BLaER1 treated with 17β-estradiol and CSF1 and Interleukin-3, amounts not matched to agents 10 nM and 100 nM (cell line): ENCODE measurements around the gene SMURF2.

Experiments used
- H3K27ac ChIP-seq, 11 experiments: shearing (Covaris generic); formaldehyde crosslinking; 2 replicates each; pipeline ENCODE4 v1.8.1; 2022
- H3K27me3 ChIP-seq, 11 experiments: shearing (Covaris generic); formaldehyde crosslinking; 2 replicates each; pipeline ENCODE4 v1.8.1; 2022
- H3K36me3 ChIP-seq, 11 experiments: shearing (Covaris generic); formaldehyde crosslinking; 2 replicates each; pipeline ENCODE4 v1.8.1; 2022
- H3K4me1 ChIP-seq, 10 experiments: shearing (Covaris generic); formaldehyde crosslinking; 2 replicates each; pipeline ENCODE4 v1.8.1; 2022
- H3K4me2 ChIP-seq, 11 experiments: shearing (Covaris generic); formaldehyde crosslinking; 2 replicates each; pipeline ENCODE4 v1.8.1; 2022
- H3K4me3 ChIP-seq, 10 experiments: shearing (Covaris generic); formaldehyde crosslinking; 2 replicates each; pipeline ENCODE4 v1.8.1; 2022
- H3K9ac ChIP-seq, 11 experiments: shearing (Covaris generic); formaldehyde crosslinking; 2 replicates each; pipeline ENCODE4 v1.8.1; 2022
- H3K9me3 ChIP-seq, 11 experiments: shearing (Covaris generic); formaldehyde crosslinking; replicated peaks in 1 of 11; 2 replicates each; pipeline ENCODE4 v1.8.1; 2022
- H4K20me1 ChIP-seq, 11 experiments: shearing (Covaris generic); formaldehyde crosslinking; 2 replicates each; pipeline ENCODE4 v1.8.1; 2022
- Cebpa-rat ChIP-seq, 11 experiments: shearing (Covaris generic); IDR thresholded peaks; 2 replicates each; pipeline ENCODE4 v1.8.1; 2022

SMURF2 gene

DNA sequence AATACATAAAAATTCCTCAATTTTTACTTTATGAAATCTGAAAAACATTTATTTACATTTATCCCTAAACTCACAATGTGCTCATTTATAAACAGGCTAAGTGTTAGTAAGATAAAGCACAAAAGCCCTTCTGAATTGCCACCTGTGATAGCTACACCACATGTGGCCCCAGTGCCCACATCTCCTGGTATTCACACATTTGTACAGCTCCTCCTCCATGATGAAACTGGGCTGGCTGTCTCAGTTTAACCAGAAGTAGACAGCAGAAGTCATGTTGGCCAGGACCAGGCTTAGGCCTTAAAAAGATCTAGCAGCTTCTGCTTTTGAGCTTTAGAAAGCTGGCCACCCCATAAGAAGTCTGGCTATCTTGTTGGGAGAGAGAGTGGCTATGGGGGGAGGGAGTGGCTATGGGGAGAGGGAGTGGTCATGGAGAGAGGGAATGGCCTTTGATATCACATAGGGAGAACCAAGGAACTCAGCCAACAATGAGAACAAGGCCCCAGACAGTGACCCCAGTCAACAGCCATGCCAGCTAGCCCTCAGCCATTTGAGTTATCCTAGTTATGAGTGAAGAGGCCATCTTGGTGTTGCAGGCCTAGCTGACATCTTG, 108.0 kb downstream of the SMURF2 start:
- Histone ChIP-seq H4K20me1 (peaks cover 0 to 23% (median 0%) of the 10 kb centered on the region in 11 experiments; a peak in 3 of 22 replicates), H3K4me3 (no peak overlapping the region), H3K27ac (no peak overlapping the region), H3K9ac (no peak overlapping the region), H3K4me1 (no peaks in the 10 kb centered on the region), H3K27me3 (no peaks in the 10 kb centered on the region), H3K9me3 (no peaks in the 10 kb centered on the region), H3K36me3 (peaks cover 78 to 100% (median 95%) of the 10 kb centered on the region in 11 experiments), H3K4me2 (no peak overlapping the region)
- no peak for TF ChIP-seq Cebpa-rat (IDR thresholded peaks at IDR 0.05)

DNA sequence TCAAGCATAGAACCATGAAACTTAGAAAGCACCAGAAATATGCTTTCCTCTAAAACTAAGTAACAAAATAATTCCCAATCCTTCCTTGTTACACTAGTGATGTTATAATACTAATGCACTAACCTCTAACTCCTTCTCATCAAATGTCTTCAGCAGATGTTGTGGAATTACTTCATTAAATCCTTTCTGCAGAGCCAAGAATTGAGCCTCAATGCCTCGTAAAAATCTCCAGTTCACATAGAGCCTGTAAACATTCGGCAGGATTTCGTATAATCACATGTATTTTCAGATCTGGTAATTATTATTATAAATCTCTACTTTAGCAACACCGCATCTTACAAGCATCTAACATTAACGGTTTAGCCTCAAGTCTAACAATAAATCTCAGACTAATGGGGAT, 110.6 kb downstream of the SMURF2 start:
- TF ChIP-seq Cebpa-rat (IDR thresholded peaks at IDR 0.05), result no peak
- H4K20me1 ChIP-seq, result peaks cover 0 to 23% (median 0%) of the 10 kb centered on the region in 11 experiments; a peak in 4 of 22 replicates

DNA sequence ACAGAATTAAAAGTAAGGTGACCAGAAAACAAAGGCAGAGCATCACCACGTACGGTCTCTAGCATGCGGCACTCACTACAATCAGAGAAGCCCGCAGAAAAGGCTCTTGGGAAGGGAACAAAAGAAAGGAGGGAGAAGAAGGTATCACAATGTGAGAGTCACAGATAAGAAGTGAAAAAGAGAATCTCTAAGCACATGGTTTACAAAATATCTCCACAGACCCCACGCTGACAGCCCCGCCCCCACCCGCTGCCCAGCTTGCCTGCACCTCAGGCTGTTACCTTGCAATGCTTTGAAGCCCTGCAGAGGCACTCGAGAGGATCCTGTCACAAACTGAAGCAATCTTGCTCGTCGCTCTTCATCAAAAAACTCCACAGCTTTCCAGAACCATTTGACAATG, 114.8 kb downstream of the SMURF2 start:
- Histone ChIP-seq H3K36me3 (peaks cover 81 to 100% (median 97%) of the 10 kb centered on the region in 11 experiments), H3K9me3 (no peaks in the 10 kb centered on the region)

More for the DNA sequence above, 110.6 kb downstream of the SMURF2 start:
- Histone ChIP-seq H3K9me3 (no peaks in the 10 kb centered on the region), H3K36me3 (peaks cover 87 to 100% (median 97%) of the 10 kb centered on the region in 11 experiments), H3K4me1 (no peaks in the 10 kb centered on the region), H3K27me3 (no peaks in the 10 kb centered on the region), H3K9ac (no peak overlapping the region), H3K4me2 (no peak overlapping the region), H3K27ac (no peak overlapping the region), H3K4me3 (no peak overlapping the region)

DNA sequence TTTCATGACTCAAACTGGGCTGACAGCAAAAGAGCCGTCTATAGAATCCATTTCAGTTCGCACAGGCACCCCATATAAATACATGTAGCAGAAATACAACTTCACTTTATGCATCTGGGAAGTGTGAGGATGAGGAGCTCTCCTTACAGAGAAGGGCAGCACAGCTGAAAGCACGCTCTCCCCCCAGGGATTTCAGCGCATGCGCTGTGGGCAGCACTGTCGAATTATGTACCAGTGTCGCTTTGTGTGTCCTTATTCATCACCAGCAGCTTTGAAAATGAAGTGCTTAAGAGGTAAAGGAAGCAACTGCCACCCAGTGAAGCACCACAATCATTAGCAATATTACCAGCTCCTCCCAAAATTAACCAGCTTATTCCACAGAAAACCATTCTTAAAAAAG, 115.4 kb downstream of the SMURF2 start:
- H4K20me1 ChIP-seq, result peaks cover 0 to 18% (median 0%) of the 10 kb centered on the region in 11 experiments; a peak in 3 of 22 replicates
- H3K27me3 ChIP-seq, result no peaks in the 10 kb centered on the region
- no peaks in the 10 kb centered on the region for H3K9me3 ChIP-seq
- no peak overlapping the region for H3K4me3 ChIP-seq
- no peaks in the 10 kb centered on the region for H3K4me1 ChIP-seq
- no peak for TF ChIP-seq Cebpa-rat (IDR thresholded peaks at IDR 0.05)
- peaks cover 86 to 100% (median 98%) of the 10 kb centered on the region in 11 experiments for H3K36me3 ChIP-seq
- no peak overlapping the region for H3K9ac ChIP-seq
- H3K4me2 ChIP-seq, result no peak overlapping the region
- H3K27ac ChIP-seq, result no peak overlapping the region

More for the DNA sequence above, 114.8 kb downstream of the SMURF2 start:
- no peak for TF ChIP-seq Cebpa-rat (IDR thresholded peaks at IDR 0.05)
- Histone ChIP-seq H3K4me2 (no peak overlapping the region), H3K9ac (no peak overlapping the region), H4K20me1 (peaks cover 0 to 18% (median 0%) of the 10 kb centered on the region in 11 experiments; a peak in 3 of 22 replicates), H3K4me3 (no peak overlapping the region), H3K27me3 (no peaks in the 10 kb centered on the region), H3K27ac (no peak overlapping the region), H3K4me1 (no peaks in the 10 kb centered on the region)

DNA sequence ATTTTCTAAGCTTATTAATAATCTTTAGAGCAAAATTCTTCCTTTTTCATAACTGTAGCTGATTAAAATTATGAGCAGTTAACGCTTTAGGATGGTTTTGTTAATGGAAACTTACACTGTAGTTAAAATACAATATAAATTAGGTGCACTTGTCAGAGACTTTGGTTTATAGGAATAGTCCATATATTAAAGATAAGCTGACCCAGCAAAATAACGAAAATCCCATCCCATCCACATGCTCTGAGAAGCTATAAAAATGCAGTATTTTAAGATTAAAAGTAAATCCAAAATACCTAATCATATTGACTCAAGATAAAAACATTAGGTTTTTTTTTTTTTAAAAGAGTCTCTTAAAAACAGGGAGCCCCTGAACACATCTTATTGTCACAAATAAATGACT, 117.4 kb downstream of the SMURF2 start:
- no peaks in the 10 kb centered on the region for H3K4me1 ChIP-seq
- H3K9me3 ChIP-seq, result no peaks in the 10 kb centered on the region
- no peak overlapping the region for H3K4me3 ChIP-seq
- H4K20me1 ChIP-seq, result peaks cover 0 to 22% (median 0%) of the 10 kb centered on the region in 11 experiments; a peak in 5 of 22 replicates
- H3K27ac ChIP-seq, result no peak overlapping the region
- no peak for TF ChIP-seq Cebpa-rat (IDR thresholded peaks at IDR 0.05)
- no peaks in the 10 kb centered on the region for H3K27me3 ChIP-seq
- peaks cover 86 to 100% (median 93%) of the 10 kb centered on the region in 11 experiments for H3K36me3 ChIP-seq
- H3K9ac ChIP-seq, result no peak overlapping the region
- H3K4me2 ChIP-seq, result no peak overlapping the region

DNA sequence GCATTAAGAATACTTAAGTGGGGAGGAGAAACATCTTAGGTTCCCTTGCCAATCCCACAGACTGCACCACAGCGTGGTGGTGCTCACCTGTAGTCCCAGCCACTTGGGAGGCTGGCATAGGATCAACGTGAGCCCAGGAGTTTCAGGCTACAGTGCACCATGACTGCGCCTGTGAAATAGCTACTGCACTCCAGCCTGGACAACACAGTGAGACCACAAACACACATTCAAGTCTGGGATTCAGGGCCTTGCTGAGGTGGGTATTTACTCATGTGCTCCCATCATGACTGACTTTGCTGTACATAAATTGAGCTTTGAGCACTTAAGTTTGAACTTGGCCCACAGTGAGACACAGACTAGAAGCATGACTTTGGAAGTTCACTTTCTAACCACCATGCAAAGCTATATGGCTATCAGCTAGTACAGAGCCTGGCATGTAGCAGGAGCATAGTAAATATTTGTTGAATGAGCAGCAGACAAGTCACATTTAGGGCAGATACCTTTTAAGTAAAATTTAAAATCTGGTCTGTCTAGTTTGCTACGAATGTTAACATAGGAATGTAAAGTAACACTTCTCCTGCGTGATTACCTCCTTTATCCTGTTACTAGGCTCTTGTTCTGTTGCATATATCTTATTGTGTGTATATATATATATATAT, 121.9 kb downstream of the SMURF2 start:
- H3K4me3 ChIP-seq, result no peak overlapping the region
- no peak overlapping the region for H3K4me2 ChIP-seq
- peaks cover 0 to 26% (median 0%) of the 10 kb centered on the region in 11 experiments; a peak in 7 of 22 replicates for H4K20me1 ChIP-seq
- no peaks in the 10 kb centered on the region for H3K27me3 ChIP-seq
- no peaks in the 10 kb centered on the region for H3K9me3 ChIP-seq
- no peak overlapping the region for H3K27ac ChIP-seq
- H3K9ac ChIP-seq, result no peak overlapping the region
- no peaks in the 10 kb centered on the region for H3K4me1 ChIP-seq
- TF ChIP-seq Cebpa-rat (IDR thresholded peaks at IDR 0.05), result no peak
- H3K36me3 ChIP-seq, result peaks cover 84 to 100% (median 92%) of the 10 kb centered on the region in 11 experiments

DNA sequence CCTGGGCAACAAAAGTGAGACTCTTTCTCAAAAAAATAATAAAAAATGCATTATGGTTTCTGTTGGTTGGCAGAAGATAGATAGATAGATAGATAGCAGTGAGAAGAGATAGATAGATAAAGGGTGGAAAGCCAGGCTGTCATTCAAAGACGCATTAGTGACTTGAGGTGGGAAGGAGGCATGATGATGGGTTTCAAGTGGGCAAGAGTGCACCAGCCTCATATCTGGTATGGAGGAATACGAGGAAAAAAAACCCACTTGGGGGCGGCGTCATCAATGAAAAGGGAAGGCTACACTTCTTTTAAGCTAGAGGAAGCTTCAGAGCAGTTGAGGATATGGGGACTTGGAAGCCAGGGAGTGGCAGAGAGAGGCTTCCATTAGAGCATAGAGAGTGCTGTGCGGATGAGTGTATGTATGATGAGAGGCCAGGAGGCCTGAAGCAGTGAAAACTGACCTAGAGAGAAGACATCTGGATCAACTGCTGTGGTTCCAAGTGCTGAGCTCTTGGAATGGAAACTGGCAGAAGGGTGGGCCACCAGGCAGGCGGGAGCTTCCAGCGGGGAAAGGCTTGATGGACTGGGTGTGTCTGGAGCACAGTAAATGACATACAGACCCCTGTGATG, 123.5 kb downstream of the SMURF2 start:
- H3K4me3 ChIP-seq, result no peak overlapping the region
- no peaks in the 10 kb centered on the region for H3K27me3 ChIP-seq
- peaks cover 84 to 100% (median 92%) of the 10 kb centered on the region in 11 experiments for H3K36me3 ChIP-seq
- H3K9me3 ChIP-seq, result no peaks in the 10 kb centered on the region
- no peaks in the 10 kb centered on the region for H3K4me1 ChIP-seq
- peaks cover 0 to 28% (median 0%) of the 10 kb centered on the region in 11 experiments; a peak in 9 of 22 replicates for H4K20me1 ChIP-seq
- no peak overlapping the region for H3K9ac ChIP-seq
- TF ChIP-seq Cebpa-rat (IDR thresholded peaks at IDR 0.05), result no peak
- H3K4me2 ChIP-seq, result no peak overlapping the region
- H3K27ac ChIP-seq, result no peak overlapping the region

DNA sequence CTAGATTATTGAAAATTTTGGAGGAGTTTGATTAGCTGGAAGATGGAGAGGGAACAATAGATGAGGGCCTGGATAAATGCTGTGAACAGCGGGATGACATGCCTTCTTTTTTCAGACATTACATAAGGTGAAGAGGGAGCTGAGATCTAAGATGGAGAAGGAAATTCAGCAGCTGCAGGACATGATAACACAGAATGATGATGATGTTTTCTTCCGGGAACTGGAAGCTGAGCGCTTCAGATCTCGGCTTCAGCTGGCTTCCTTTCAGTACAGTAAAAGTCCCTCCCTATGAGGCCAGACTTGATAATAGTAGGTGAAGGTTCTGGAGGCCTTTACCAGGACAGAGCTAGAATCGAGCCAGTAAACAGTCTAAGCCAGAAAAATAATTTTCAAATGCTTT, 124.6 kb downstream of the SMURF2 start:
- Histone ChIP-seq H3K27ac (no peak overlapping the region), H4K20me1 (peaks cover 0 to 32% (median 0%) of the 10 kb centered on the region in 11 experiments; a peak in 9 of 22 replicates), H3K9me3 (no peaks in the 10 kb centered on the region), H3K4me2 (no peak overlapping the region), H3K4me1 (no peaks in the 10 kb centered on the region), H3K9ac (no peak overlapping the region), H3K4me3 (no peak overlapping the region), H3K36me3 (peaks cover 86 to 100% (median 96%) of the 10 kb centered on the region in 11 experiments), H3K27me3 (no peaks in the 10 kb centered on the region)
- no peak for TF ChIP-seq Cebpa-rat (IDR thresholded peaks at IDR 0.05)

DNA sequence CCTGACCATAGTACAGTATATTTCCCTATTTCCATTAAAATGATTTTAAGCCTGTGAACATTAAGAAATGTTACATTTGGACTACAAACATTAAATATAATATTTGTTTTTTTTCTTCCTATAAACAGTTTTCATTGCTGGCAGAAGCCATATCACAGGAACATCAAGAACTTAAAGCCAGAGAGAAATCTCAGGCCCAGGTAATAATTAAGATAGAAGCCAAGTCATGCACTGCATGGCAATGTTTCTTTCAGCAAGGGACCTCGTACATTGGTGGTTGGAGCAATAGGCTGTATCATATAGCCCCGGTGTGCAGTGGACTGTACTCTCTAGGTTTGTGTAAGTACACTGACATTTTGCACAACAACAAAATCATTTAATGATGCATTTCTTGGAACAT, 125.2 kb downstream of the SMURF2 start:
- peaks cover 90 to 100% (median 96%) of the 10 kb centered on the region in 11 experiments for H3K36me3 ChIP-seq
- H3K27ac ChIP-seq, result no peak overlapping the region
- H3K4me2 ChIP-seq, result no peak overlapping the region
- peaks cover 0 to 36% (median 3%) of the 10 kb centered on the region in 11 experiments; a peak in 10 of 22 replicates for H4K20me1 ChIP-seq
- H3K27me3 ChIP-seq, result no peaks in the 10 kb centered on the region
- no peak overlapping the region for H3K9ac ChIP-seq
- no peaks in the 10 kb centered on the region for H3K9me3 ChIP-seq
- no peak for TF ChIP-seq Cebpa-rat (IDR thresholded peaks at IDR 0.05)
- no peaks in the 10 kb centered on the region for H3K4me1 ChIP-seq
- H3K4me3 ChIP-seq, result no peak overlapping the region
